HG02981 (cell line): ENCODE data around the gene CAPRIN2.

ENCODE experiments used
- ATAC-seq: cut with Tn5 transposase; IDR thresholded peaks from one replicate; pipeline ENCODE4 v1.9.1; 2021; ENCODE audit warnings: mild to moderate bottlenecking, moderate library complexity; ENCODE audit not compliant: unreplicated experiment

CAPRIN2 gene

DNA sequence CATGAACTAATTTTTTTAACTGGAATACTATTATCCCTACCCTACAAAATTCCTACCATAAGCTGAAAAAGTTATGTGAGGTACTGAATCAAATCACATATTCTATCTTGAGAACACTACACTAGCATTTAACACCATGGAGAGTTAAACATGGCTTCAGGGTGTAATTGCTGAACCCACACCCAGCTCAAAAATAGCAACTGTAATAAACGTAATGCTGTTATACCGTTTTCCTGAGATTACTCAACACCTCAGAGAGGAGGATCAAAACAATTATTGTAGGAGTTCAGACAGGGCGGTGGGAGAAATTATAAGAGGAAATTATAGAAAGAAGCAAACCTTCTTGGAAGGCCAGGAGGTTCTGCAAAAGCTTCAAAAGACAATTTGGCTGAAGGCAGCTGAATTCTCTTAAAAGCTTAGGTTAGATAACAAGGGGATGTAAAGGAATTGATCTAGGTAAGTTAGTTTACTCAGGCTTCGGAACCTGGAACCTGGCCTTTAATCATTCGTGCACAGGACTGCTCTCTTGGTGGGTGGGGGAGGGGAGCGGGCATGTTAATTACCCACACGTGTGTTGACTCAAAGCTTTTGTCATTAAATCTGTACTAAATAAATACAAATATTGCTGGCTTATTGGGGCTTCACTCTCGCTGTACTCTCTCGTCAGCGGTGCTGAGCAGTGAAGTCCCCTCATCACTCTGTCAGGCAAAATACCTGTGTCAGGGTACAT lies 47.0 kb downstream of the CAPRIN2 start:
- ATAC-seq: no peak

DNA sequence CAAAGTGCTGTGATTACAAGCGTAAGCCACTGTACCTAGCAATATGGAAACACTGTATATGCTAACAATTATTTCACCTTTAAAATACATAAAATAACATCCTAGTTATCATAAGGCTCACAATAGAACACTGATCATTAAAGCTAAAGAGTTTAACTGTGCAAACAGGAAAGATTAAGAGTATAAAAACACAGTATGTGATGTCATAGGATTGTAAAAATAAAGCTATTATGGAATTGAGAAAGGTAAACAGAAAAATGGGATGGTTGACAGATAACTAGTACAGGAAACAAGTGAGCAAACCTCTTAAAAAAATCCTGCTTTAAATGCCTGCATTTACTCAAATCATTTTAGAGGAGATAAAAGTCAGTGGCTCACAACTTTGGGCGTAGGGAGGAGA lies 48.3 kb downstream of the CAPRIN2 start:
- ATAC-seq: no peak

DNA sequence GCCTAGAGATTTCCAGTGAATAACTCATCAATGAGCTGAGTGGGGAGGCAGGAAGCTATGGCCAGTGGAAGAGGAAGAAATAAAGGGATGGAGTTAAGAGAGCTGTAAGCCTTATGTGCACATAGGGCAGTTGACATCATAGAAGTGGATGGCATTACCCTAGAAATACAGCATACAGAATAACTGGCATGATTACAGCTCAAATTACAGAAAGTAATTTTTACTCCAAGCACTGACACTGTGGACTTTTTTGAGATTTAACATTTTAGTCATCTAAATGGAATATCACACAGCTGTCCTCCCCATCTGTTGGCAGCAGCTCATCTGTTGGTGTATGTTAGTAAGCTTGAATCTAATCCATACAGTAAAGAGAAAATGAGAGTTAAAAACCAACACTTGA lies 53.7 kb downstream of the CAPRIN2 start:
- ATAC-seq: no peak

DNA sequence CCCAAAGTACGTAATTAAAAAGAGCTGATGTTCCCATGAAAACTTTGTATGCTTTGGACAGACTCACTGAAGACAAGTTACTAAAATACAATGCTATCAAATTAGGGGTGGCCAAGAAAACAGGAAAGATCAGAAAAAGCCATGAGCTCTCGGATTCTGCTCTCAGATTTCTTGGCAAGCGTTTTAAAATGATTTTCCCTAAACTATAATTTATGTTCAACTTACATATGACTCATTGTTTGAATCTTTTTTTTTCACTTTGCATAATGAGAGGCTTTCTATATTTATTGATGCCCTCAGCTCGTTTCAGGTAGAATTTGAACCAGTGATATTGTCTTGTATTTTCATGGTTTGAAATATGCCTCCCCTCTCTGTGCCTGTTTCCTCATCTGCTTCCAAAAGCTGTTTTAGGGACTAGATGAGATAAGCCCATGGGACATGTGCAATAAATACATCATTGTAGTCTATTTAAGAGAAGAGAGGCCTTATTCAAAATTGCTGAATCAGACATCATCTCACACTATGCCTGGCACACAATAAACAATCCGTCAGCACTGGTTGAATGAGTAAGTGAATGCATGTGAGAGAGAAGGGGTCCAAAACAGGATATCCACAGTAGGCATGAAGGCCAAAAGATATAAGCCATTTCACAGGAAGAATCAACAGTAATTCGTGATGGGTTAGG lies 54.4 kb downstream of the CAPRIN2 start:
- ATAC-seq: no peak

DNA sequence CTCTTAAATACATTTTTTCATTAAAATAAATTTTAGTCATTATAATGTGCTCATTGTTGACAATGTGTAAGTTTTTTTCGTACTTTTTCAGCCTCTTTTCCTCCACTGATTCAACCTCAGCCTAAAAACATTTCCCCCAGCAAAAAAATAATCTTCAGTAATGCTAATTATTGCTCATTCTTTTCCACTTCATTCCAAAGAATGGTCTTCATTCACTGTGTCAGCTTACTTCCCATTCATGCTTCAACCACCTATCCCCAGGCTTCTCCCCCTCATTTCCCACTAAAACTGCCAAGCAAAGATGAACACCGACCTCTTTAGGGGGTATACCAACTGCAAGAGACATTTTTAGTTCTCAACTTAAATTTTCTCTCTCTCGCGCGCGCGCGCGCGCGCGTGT lies 56.4 kb downstream of the CAPRIN2 start:
- ATAC-seq: no peak

DNA sequence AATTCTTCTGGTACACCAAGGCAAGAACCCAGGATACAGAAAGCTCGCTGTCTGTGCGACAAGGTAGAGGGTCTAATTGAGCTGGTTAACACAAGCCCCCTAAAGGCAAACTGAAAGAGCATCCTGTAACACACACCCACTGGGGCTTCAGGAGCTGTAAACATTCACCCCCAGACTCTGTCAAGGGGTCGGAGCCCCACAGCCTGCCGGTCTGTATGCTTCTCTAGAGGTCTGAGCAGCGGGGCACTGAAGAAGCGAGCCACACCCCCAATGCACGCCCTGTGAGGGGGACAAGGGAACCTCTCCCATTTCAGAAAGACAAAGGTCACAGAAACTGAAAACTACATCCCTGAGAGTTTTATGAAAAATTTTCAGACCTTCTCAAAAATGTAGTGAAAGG lies 57.8 kb downstream of the CAPRIN2 start:
- ATAC-seq: no peak

DNA sequence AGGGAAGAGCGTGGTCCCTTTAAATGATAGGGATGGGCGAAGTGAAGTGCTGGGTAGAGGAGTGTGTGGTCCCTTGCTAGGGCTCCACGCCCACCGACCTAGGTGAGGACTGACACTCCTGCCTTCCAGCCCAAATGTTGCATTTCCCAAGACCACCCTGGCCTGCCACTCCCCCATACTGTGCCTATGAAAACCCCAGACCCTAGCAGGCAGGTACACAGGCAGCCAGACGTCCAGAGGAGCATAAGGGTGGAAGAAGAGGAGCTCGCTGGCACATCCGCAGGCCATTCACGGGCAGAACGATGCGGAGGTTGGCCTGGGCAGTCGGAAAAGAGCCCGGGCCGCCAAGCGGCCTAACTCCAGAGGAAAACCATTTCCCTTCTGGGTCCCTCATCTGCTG lies 58.3 kb downstream of the CAPRIN2 start:
- no peak for ATAC-seq

DNA sequence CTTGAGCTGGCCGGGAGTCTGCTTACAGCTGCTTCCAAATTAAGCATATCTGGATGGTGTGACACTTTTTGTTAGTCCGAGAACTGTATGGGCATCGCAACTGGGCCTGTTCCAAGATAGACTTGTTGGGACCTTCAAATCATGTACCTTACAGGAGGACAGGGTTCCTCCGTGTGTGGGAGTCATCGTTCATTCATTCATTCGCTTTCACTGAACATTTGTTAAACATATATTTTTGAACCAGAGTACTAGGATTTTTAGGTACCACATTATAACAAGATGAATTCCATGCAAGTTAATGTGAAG lies 58.7 kb downstream of the CAPRIN2 start:
- peak; percentile 21 for ATAC-seq

DNA sequence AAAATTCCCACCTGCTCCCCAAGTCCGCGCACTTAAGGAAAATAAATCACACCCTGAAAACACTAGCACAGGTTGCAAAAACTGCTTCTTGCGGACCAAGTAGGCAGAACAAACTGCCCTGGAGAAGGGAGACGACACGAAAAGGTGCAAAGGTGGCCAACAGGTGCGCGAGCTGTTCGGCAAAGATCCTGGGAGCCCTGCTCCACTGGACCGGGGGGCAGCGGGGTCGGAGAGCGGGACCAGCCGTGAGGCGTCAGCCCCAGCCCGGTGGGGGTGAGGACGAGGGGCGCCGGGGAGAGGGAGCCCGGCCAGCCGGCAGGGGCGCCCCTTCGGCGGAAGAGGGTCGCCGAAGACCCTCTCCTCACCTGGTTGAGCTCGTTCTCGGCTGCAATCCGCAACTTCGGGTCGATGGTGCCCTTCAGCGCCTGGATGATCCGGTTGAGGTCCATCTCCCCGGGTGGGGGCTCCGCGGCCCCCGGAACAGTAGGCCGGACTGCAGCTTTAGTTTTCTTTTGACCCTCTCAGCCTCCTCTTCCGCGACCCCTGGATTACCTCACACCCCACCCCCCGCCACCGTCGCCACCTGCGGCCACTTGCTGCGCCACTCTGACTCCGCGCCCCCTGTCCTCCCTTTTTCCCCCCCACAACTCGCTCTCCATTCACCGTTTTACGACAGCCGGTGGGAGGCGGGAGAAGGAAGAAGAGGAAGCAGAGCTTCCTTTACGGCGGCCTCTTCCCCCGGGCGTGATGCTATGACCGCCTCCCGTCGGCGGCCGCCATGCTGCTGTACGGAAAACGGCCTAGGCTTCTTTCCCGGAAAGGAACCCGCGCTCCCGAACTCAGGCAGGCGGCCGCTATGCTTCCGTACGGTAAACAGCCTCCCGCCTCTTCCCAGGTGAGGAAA lies 59.3 kb downstream of the CAPRIN2 start, which contains the start of gene IPO8:
Gene IPO8 (minus strand): TSS at position 671 of the 904 bp plus-strand sequence. CDS start 222 bp downstream, at position 449.
- ATAC-seq: peak; percentile 76

DNA sequence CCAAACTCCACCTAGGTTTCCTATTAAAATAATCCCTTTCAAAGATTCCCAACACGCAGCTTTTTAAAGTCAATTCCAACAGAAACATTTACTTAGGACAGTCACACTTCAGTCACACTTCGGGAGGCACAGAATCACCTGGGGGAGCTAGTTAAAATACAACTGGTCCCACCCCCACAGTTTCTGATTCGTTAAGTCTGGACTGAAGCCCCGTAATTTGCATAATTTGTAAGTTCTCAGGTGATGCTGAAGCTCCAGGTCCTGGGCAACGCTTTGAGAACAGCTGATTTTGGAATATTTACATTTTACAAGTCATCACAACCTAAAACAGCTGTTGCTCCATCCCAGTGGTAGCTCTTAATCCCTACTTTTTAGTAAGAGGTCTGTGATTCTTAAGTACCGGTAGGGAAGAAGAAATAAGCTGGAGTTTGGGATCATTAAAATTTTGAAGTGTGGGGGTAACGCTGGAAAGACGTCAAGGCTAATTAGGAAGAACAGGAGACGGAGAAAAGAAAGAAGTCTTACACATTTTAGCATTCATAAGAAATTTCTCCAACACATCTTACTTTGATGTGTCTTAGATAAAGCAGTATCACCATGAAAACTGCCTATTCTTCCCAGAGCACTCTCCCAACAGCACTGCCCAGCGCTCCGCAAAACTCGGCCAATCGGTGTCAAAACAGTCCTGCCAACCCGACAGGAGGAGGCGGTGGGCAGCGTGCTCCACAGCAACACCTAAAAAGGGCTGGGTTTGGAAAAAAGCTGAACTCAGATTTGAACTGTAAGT lies 60.1 kb downstream of the CAPRIN2 start:
- peak; percentile 21 for ATAC-seq

DNA sequence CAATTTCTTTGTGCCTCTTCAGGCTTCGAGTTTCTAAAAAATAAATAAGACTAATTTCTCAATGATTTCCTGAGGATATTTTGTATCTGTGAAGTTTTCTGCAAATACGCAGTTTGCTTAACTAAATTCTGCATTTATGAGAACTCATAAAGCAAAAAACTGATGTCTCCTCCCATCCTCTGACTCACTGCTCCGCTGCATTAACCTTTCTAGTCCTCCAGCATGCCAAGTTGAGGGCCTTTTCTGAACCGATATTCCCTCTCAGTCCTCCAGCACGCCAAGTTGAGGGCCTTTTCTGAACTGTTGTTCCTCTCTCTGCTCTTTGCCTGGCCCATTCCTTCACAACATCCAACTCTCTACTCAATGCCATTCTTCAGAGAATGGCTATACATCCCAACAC lies 62.3 kb downstream of the CAPRIN2 start:
- ATAC-seq: no peak

DNA sequence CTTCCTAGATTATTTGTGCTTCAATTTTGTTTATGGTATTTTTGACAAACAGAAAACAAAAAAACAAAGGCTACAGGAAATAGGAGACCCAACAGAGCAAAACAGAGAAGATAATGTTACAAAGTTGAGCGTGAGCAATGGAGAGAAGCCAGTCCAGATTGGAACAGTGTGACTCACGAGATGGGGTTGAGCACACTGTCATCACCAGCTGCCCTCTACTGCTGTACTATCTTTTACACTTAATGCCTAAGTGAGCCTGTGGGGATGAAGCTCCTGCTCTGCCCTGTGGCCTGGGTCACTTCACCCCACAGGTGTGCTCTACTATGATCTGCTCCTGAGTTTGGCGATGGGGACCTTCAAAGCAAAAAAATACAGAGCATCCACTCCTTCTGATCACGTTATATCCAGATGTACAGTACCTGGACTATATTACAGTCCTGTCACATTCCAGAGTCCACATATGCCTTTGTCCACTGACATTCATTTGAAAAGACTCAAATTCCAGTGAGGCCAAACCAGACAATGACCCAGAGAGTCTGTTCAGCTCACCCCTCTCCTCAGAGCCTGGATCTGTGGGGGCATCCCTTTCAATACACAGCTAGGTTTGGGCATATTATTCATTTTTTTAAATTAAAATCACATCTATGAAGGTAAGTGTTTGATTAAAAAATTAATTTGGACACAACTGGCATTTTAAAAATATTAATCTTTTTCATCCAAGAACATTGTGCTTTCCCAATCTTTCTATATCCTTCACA lies 63.5 kb downstream of the CAPRIN2 start:
- ATAC-seq: no peak

DNA sequence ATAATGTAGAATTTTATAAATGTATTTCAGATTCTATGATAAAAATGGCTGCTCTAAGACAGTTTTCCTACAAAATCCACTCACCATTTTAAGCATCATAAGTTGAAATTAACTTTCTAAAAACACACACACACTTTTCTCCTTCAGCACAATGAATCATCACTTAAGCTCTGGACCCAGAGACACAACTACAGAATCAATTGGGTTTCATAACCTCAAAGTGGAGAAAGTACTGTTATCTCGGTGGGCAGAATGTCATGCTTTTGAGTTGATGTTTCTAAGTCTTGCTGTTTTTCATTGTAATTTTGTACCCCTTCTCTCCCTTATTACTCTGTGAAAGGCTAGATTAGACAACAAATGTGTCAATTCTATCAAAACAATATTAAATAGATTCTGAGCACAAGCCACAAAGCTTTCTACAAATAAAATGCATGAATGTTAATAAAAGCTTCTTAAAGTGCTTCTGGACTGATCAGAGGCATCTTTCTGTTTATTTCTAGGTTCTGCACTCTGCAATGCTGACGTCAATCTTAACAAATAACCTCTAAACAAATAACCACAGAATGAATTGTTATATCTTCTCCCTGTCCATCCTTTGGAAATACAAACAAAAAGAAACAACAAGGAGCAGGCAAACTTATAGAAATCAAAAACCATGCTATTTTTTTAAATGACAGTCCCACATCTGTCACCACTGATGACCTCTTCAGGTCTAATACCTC lies 67.3 kb downstream of the CAPRIN2 start:
- no peak for ATAC-seq

DNA sequence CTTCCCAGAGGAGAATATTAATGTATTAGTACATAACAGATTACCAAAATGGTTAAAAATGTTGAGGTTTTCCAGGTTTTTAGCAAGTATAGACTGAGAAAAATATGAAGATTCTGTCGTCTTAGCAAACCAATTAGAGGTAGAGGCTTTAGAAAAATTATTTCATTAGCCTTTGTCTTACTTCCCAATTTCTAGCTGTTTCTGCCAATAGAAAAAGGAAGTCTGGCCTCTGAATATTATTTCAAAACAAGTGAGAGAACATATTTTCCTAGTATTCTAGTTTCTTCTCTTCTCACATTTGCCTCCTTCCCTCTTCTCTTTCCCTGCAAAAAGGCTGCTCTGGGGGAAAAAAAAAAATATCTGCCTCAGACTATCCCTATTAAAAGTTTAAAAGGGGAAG lies 75.5 kb downstream of the CAPRIN2 start:
- no peak for ATAC-seq

DNA sequence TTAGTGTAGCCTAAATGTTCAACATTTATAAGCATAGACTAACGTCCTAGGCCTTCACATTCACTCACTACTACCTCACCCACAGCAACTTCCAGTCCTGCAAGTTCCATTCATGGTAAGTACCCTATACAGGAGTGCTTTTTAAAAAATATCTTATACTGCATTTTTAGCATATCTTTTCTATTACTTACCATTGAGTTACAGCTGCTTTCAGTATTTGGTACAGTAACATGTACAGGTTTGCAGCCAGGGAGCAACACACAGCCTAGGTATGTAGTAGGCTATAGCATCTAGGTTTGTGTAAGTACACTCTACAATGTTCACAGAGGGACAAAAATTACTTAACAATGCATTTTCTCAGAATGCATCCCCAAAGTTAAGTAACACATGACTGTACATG lies 76.5 kb downstream of the CAPRIN2 start:
- ATAC-seq: no peak

DNA sequence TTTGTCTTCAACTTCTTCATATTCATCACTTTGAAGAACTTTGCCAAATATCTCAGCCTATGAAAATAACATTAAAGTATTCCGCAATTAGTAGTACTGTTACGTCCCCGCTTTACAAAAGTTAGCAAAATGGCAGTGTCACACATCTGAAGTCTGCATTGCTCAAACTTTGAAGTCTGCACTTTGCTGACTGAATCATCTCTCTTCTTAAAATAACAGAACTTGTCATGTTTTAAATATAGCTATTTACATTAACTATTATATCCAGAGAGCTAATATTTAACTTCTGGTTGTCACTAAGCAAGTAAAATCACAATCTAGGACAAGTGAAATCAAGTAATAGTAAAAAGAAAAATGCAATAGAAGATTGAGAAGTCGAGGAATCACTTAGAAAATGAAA lies 93.5 kb downstream of the CAPRIN2 start:
- no peak for ATAC-seq
